Thyroid gland (tissue), 4 donors: ENCODE results near the gene MTFP1.

Experiments
- POLR2A ChIP-seq, 2 donors: fragments of 450-650 bp; IDR thresholded peaks; one replicate each; pipeline ENCODE4 v1.6.1; 2017; ENCODE audit warnings: antibody characterized with exemption in 2 of 2, mild to moderate bottlenecking in 2 of 2, moderate library complexity in 1 of 2
- TF ChIP-seq, protein P1 (sequence below), 6 experiments: fragments of 200-600 bp in 3 of 6; fragments of 450-650 bp in 3 of 6; sonication (generic) in 3 of 6; IDR thresholded peaks; one replicate each; pipeline ENCODE4 v1.5.1; 2016 to 2019; ENCODE audit warnings: antibody characterized with exemption in 6 of 6, mild to moderate bottlenecking in 2 of 6, inconsistent platforms in 1 of 6, moderate library complexity in 1 of 6

DNA sequence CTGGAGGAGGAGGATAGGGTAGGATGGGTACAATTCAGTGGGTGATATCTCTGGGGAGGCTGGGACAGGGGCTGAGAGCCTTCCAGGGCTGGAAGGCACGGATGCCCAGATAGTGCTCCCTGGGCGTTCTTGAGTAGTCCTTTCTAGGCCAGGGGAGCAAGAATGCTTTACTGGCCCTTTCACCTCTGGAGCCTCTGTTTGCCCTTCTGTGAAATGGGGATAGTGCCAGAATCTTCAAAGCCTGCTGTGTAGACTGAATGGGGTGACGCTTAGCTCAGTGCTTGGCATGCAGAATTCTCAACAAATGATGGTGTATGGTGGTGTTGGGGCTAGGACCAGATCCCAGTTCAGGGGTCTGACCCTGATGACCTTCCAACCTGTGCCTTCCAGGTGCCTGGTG is 7.7 kb downstream of the MTFP1 start:
- no peak for TF ChIP-seq POLR2A (IDR thresholded peaks at IDR 0.05)
- TF ChIP-seq, protein P1, sequence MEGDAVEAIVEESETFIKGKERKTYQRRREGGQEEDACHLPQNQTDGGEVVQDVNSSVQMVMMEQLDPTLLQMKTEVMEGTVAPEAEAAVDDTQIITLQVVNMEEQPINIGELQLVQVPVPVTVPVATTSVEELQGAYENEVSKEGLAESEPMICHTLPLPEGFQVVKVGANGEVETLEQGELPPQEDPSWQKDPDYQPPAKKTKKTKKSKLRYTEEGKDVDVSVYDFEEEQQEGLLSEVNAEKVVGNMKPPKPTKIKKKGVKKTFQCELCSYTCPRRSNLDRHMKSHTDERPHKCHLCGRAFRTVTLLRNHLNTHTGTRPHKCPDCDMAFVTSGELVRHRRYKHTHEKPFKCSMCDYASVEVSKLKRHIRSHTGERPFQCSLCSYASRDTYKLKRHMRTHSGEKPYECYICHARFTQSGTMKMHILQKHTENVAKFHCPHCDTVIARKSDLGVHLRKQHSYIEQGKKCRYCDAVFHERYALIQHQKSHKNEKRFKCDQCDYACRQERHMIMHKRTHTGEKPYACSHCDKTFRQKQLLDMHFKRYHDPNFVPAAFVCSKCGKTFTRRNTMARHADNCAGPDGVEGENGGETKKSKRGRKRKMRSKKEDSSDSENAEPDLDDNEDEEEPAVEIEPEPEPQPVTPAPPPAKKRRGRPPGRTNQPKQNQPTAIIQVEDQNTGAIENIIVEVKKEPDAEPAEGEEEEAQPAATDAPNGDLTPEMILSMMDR (IDR thresholded peaks at IDR 0.05): no peak
